ENCODE measurements around the gene THBS2.
"Not testable (repeated sequence)": the region's sequence is repeated elsewhere in the genome, so short reads cannot be mapped to it uniquely, and the experiment has no call there.

Gene THBS2

GRCh38 chr6:169204167-169204566 is 49.5 kb downstream of the THBS2 start:
- DNase-seq (ENCODE audit: insufficient read length, low spot score) = no peak
- no peak for TF ChIP-seq CTCF (IDR thresholded peaks at IDR 0.05; ENCODE audit: insufficient read depth, missing control alignments)
- FAIRE-seq = no peak

- DNase-seq (ENCODE audit: insufficient read length, low spot score) = no peak
- no peak for TF ChIP-seq CTCF (IDR thresholded peaks at IDR 0.05; ENCODE audit: insufficient read depth, missing control alignments)
- FAIRE-seq = no peak
Measured at GRCh38 chr6:169201985-169202384, 51.7 kb downstream of the THBS2 start.

GRCh38 chr6:169200893-169201514 is 52.6 kb downstream of the THBS2 start:
- FAIRE-seq (no peak), DNase-seq (ENCODE audit: insufficient read length, low spot score) (no peak)
- no peak for TF ChIP-seq CTCF (IDR thresholded peaks at IDR 0.05; ENCODE audit: insufficient read depth, missing control alignments)

GRCh38 chr6:169199625-169200335 is 53.9 kb downstream of the THBS2 start:
- TF ChIP-seq CTCF (IDR thresholded peaks at IDR 0.05; ENCODE audit: insufficient read depth, missing control alignments) = no peak
- no peak for DNase-seq (ENCODE audit: insufficient read length, low spot score)
- no peak for FAIRE-seq

GRCh38 chr6:169198885-169199284 is 54.8 kb downstream of the THBS2 start:
- FAIRE-seq = no peak
- no peak for DNase-seq (ENCODE audit: insufficient read length, low spot score)
- no peak for TF ChIP-seq CTCF (IDR thresholded peaks at IDR 0.05; ENCODE audit: insufficient read depth, missing control alignments)

- DNase-seq (ENCODE audit: insufficient read length, low spot score); FAIRE-seq: not testable (repeated sequence)
Measured at GRCh38 chr6:169197929-169198328, 55.7 kb downstream of the THBS2 start.

- not testable (repeated sequence) for FAIRE-seq
Measured at GRCh38 chr6:169196279-169196678, 57.4 kb downstream of the THBS2 start.

GRCh38 chr6:169194737-169195136 is 58.9 kb downstream of the THBS2 start:
- no peak for DNase-seq (ENCODE audit: insufficient read length, low spot score)
- FAIRE-seq = no peak
- no peak for TF ChIP-seq CTCF (IDR thresholded peaks at IDR 0.05; ENCODE audit: insufficient read depth, missing control alignments)

More at GRCh38 chr6:169196279-169196678, 57.4 kb downstream of the THBS2 start:
- DNase-seq (ENCODE audit: insufficient read length, low spot score) = not testable (repeated sequence)

Data from D721Med (cell line).